Stomach (tissue), 4 donors: Measurements from ENCODE around the gene EPN2.

ENCODE experiments used
- CTCF ChIP-seq, 7 experiments: fragments of 450-650 bp in 4 of 7; fragments of 200-600 bp in 3 of 7; sonication (generic) in 3 of 7; IDR thresholded peaks; one replicate each; pipeline ENCODE4 v1.5.1; 2016 to 2019; ENCODE audit warnings: antibody characterized with exemption in 7 of 7, control low read depth in 2 of 7, mild to moderate bottlenecking in 1 of 7
- POLR2A ChIP-seq, 4 donors: fragments of 450-650 bp; IDR thresholded peaks; one replicate each; pipeline ENCODE4 v1.6.1; 2016; ENCODE audit warnings: antibody characterized with exemption in 4 of 4, control low read depth in 2 of 4, mild to moderate bottlenecking in 1 of 4, moderate library complexity in 1 of 4

GRCh38 chr17:19243838-19244237, 6.7 kb downstream of the EPN2 start:
- no peak for TF ChIP-seq CTCF (IDR thresholded peaks at IDR 0.05)
- TF ChIP-seq POLR2A (IDR thresholded peaks at IDR 0.05), result no peak
